SJCRH30 (cell line): ENCODE measurements around the gene DAZAP2. TPM values are rescaled to one million over a fixed set of nuclear protein-coding genes. Genes with fewer than 3 reads are reported as not detected.

Experiments used
- DNase-seq, 2 experiments: peaks; one replicate each; pipeline ENCODE4 v3.0.0-alpha.2; 2015 to 2020
- H3K27ac ChIP-seq: fragments of 250-450 bp; sonication (Bioruptor Pico); 2 replicates; pipeline ENCODE4 v1.5.1; 2020; ENCODE audit warnings: mild to moderate bottlenecking, moderate library complexity
- H3K27me3 ChIP-seq: fragments of 250-450 bp; sonication (Bioruptor Pico); 2 replicates; pipeline ENCODE4 v1.5.1; 2020; ENCODE audit warnings: mild to moderate bottlenecking, moderate library complexity
- H3K36me3 ChIP-seq: fragments of 250-450 bp; sonication (Bioruptor Pico); 2 replicates; pipeline ENCODE4 v1.5.1; 2020; ENCODE audit warnings: mild to moderate bottlenecking, moderate library complexity
- H3K4me1 ChIP-seq: fragments of 250-450 bp; sonication (Bioruptor Pico); 2 replicates; pipeline ENCODE4 v1.5.1; 2020; ENCODE audit warnings: mild to moderate bottlenecking, moderate library complexity
- H3K4me3 ChIP-seq: fragments of 250-450 bp; sonication (Bioruptor Pico); 2 replicates; pipeline ENCODE4 v1.5.1; 2020; ENCODE audit warnings: mild to moderate bottlenecking, moderate library complexity
- H3K9me3 ChIP-seq: fragments of 250-450 bp; sonication (Bioruptor Pico); replicated peaks from 2 replicates; pipeline ENCODE4 v1.5.1; 2020; ENCODE audit warnings: mild to moderate bottlenecking, moderate library complexity
- total RNA-seq: library from RNA; depleted of rRNA; stranded (reverse); fragments of >200 nt; shearing (Covaris generic); gene quantifications from 2 replicates; pipeline ENCODE4 v1.2.3, GENCODE V29; 2014; rRNA removed

Gene DAZAP2, protein sequence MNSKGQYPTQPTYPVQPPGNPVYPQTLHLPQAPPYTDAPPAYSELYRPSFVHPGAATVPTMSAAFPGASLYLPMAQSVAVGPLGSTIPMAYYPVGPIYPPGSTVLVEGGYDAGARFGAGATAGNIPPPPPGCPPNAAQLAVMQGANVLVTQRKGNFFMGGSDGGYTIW
- total RNA-seq, result 236 and 239 TPM in 2 replicates

DNA sequence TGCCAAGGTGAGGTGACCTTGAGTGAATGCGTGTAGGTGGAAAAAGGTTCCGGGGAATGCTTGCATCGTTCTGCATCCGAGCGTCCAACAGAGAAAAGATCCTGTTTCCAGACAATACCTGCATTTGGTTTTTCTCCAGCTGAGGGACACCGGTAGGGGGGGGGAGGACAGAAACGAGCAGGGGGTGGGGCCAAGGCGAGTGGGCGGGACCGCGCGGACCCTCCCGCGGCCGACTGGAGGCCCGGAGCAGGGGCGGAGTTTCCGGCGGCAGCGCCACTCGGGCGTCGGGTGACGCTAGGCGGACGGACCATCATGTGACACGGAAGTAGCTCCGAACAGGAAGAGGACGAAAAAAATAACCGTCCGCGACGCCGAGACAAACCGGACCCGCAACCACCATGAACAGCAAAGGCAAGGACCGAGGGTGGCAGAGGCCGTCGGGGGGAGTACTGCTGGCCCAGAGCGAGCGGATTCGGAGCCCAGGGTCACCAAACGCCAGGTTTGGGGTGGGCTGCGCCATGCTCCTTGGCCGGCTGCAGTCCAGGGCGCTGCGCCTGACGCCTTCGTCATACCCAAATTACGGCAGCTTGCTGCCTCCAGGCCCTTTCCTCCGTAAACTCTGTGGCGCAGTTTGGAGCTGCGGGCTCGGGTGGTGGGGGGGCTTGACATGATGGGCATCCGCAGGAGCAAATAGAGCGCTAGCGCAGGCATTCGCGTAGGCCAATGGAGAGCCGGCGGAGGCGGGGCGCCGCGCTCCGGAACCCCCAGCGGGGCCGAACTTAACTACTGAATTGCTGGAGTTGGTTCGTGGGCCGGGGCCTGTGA, at the start of gene DAZAP2:
Gene DAZAP2, plus strand, starts transcription at position 317 of the 825 bp plus-strand sequence. Its CDS starts 82 bp downstream, at position 399.
- Histone ChIP-seq H3K27me3 (no peaks in the 10 kb centered on the region), H3K27ac (peak within 1 kb of the TSS; percentile 92), H3K9me3 (no peaks in the 10 kb centered on the region), H3K4me1 (no peaks in the 10 kb centered on the region), H3K36me3 (peaks cover 14% of the 10 kb centered on the region), H3K4me3 (peak within 1 kb of the TSS; percentile 96)
- DNase-seq, result peak; percentile 97

- Histone ChIP-seq H3K9me3 (no peaks in the 10 kb centered on the region), H3K4me3 (no peak overlapping the region), H3K27me3 (no peaks in the 10 kb centered on the region), H3K4me1 (peaks cover 61% of the 10 kb centered on the region), H3K36me3 (no peaks in the 10 kb centered on the region), H3K27ac (no peak overlapping the region)
- DNase-seq, result peak; percentile 32 to 59
These were observed 48.8 kb upstream of the DAZAP2 start for GRCh38 chr12:51189790-51190355.

- Histone ChIP-seq H3K27ac (no peak overlapping the region), H3K4me3 (no peak overlapping the region), H3K9me3 (no peaks in the 10 kb centered on the region), H3K36me3 (no peaks in the 10 kb centered on the region), H3K4me1 (peaks cover 53% of the 10 kb centered on the region), H3K27me3 (no peaks in the 10 kb centered on the region)
- DNase-seq, result peak in 1 of 2 experiments; percentile 15
These were observed 47.8 kb upstream of the DAZAP2 start for GRCh38 chr12:51190820-51191219.

GRCh38 chr12:51191516-51192283, 46.9 kb upstream of the DAZAP2 start:
- Histone ChIP-seq H3K27me3 (no peaks in the 10 kb centered on the region), H3K36me3 (no peaks in the 10 kb centered on the region), H3K9me3 (no peaks in the 10 kb centered on the region), H3K27ac (no peak overlapping the region), H3K4me3 (no peak overlapping the region), H3K4me1 (peaks cover 45% of the 10 kb centered on the region)
- DNase-seq, result no peak

GRCh38 chr12:51192284-51192671, 46.3 kb upstream of the DAZAP2 start:
- Histone ChIP-seq H3K4me1 (peaks cover 39% of the 10 kb centered on the region), H3K27ac (no peak overlapping the region), H3K4me3 (no peak overlapping the region), H3K9me3 (no peaks in the 10 kb centered on the region), H3K27me3 (no peaks in the 10 kb centered on the region), H3K36me3 (no peaks in the 10 kb centered on the region)
- DNase-seq, result no peak

DNA sequence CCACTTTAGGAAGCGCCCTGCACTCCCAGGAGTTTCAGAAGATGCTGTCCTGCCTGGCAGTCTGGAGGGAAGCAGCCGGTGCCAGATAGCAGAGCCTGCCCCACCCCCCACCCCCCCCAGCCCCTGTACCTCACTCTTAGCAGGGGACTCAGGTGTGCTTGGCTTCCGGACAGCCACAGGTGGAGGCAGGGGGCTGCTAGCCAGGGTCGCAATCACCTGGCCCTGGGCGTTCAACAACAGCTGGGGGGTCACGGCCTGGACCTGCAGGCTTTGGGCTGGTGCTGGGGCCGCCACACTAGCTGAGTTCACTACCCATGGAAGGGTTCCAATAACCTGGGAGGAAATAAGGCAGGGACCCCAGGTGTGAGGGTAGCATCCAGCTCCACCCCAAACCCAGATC, 42.8 kb upstream of the DAZAP2 start:
- H3K36me3 ChIP-seq, result no peaks in the 10 kb centered on the region
- DNase-seq, result no peak

GRCh38 chr12:51196547-51196946, 42.1 kb upstream of the DAZAP2 start:
- no peak for DNase-seq
- Histone ChIP-seq H3K27ac (no peak overlapping the region), H3K9me3 (no peaks in the 10 kb centered on the region), H3K4me3 (no peak overlapping the region), H3K36me3 (no peaks in the 10 kb centered on the region), H3K4me1 (no peaks in the 10 kb centered on the region), H3K27me3 (no peaks in the 10 kb centered on the region)

More for the DNA sequence above, 42.8 kb upstream of the DAZAP2 start:
- H3K4me3 ChIP-seq, result no peak overlapping the region
- no peak overlapping the region for H3K27ac ChIP-seq
- H3K9me3 ChIP-seq, result no peaks in the 10 kb centered on the region
- H3K27me3 ChIP-seq, result no peaks in the 10 kb centered on the region
- peaks cover 3% of the 10 kb centered on the region for H3K4me1 ChIP-seq

DNA sequence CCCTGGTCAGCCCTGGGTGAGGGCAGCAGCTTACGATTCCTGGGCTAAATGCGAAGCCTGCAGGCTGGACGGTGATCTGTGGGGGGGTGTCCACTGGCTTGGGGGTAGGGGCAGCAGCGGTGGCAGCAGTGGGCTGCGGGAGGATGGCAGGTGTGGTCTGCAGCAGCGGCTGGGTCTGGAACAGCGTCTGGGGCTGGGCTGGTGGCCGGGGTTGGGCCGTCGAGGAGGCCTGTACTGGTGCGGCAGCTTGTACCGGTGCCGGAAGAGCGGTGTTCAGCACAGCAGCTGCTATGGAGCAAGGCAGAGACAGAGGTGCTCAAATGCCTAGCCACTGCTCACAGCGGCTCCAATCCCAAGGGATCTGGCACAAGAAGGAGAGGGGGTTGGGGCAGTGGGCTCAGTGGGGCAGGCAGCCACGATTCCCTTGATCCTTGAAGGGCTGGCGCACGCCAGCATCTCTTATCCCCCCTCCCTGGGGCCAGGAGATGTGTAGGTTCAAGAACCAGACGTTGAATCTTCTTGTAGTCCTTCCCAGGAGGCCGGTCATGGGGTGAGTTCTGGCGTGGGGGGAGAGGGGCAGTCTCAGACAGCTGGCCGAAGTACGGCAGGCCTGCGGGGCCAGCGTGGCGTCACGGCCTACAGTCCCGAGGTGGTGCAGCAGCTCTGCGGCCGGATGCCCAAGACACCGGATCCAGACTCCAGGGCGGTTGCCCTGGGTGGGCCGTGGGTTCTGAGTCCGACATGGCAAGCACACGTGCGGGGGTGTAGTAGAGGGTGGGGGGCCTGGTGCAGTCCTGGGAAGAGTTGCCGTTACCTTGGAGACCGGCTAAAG, 40.7 kb upstream of the DAZAP2 start:
- no peaks in the 10 kb centered on the region for H3K4me1 ChIP-seq
- H3K4me3 ChIP-seq, result no peak overlapping the region
- H3K27me3 ChIP-seq, result no peaks in the 10 kb centered on the region
- no peaks in the 10 kb centered on the region for H3K36me3 ChIP-seq
- H3K27ac ChIP-seq, result no peak overlapping the region
- H3K9me3 ChIP-seq, result no peaks in the 10 kb centered on the region
- DNase-seq, result no peak

DNA sequence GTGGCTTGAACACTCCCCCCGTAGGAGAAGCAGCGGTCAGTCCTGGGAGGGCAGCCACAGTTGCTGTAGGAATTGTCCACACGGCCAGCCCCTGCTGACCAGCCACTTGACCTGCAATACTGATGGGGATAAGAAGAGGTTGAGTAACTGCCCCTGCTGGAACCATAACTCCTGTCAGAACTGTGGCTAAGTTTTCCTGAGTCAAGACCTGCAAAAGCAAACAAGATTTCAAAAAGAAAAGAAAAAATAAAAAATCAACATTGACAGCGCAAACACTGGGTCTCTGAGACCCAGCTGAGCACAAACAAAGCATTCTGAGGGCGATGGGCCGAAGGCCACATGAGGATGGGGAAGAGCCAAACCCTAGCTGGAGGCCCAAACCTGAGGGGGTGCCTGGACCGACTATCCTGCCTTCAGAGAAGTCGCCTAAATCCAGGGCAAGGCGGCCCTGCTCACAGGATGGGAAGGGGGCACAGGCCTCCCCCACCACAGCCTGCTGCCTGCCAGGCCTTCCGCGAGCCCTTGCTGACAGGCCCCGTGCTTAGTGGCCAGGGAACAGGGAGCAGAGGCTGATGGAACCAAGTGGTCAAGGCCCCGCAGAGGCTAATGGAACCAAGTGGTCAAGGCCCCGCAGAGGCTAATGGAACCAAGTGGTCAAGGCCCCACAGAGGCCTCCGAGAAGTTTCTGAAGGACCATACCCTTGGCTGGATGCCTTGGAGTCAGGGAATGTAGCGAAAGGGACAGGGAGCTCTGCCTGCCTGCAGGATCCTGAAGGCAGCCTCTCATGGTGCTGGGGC, 39.9 kb upstream of the DAZAP2 start:
- Histone ChIP-seq H3K36me3 (no peaks in the 10 kb centered on the region), H3K27me3 (no peaks in the 10 kb centered on the region), H3K4me3 (no peak overlapping the region), H3K9me3 (no peaks in the 10 kb centered on the region), H3K4me1 (no peaks in the 10 kb centered on the region), H3K27ac (no peak overlapping the region)
- no peak for DNase-seq

GRCh38 chr12:51199366-51199945, 39.2 kb upstream of the DAZAP2 start:
- H3K27ac ChIP-seq, result no peak overlapping the region
- H3K27me3 ChIP-seq, result no peaks in the 10 kb centered on the region

GRCh38 chr12:51200156-51200555, 38.5 kb upstream of the DAZAP2 start:
- Histone ChIP-seq H3K27me3 (no peaks in the 10 kb centered on the region), H3K4me1 (no peaks in the 10 kb centered on the region), H3K27ac (no peak overlapping the region), H3K36me3 (no peaks in the 10 kb centered on the region), H3K4me3 (no peak overlapping the region), H3K9me3 (no peaks in the 10 kb centered on the region)
- DNase-seq, result no peak

More at GRCh38 chr12:51199366-51199945, 39.2 kb upstream of the DAZAP2 start:
- no peak for DNase-seq
- Histone ChIP-seq H3K4me3 (no peak overlapping the region), H3K9me3 (no peaks in the 10 kb centered on the region), H3K36me3 (no peaks in the 10 kb centered on the region), H3K4me1 (no peaks in the 10 kb centered on the region)

- H3K4me3 ChIP-seq, result no peak overlapping the region
- no peak for DNase-seq
These were observed 37.8 kb upstream of the DAZAP2 start for GRCh38 chr12:51200806-51201205.

GRCh38 chr12:51202718-51203117, 35.9 kb upstream of the DAZAP2 start:
- Histone ChIP-seq H3K4me3 (no peak overlapping the region), H3K27ac (no peak overlapping the region), H3K36me3 (no peaks in the 10 kb centered on the region), H3K27me3 (no peaks in the 10 kb centered on the region), H3K4me1 (no peaks in the 10 kb centered on the region), H3K9me3 (no peaks in the 10 kb centered on the region)
- DNase-seq, result no peak

More at GRCh38 chr12:51200806-51201205, 37.8 kb upstream of the DAZAP2 start:
- H3K36me3 ChIP-seq, result no peaks in the 10 kb centered on the region
- H3K4me1 ChIP-seq, result no peaks in the 10 kb centered on the region
- H3K27me3 ChIP-seq, result no peaks in the 10 kb centered on the region
- H3K9me3 ChIP-seq, result no peaks in the 10 kb centered on the region
- H3K27ac ChIP-seq, result no peak overlapping the region
